Hepatocyte (in vitro differentiated cells): ENCODE measurements around the gene KIFC3. TPM values are rescaled to one million over a fixed set of nuclear protein-coding genes. Genes with fewer than 3 reads are reported as not detected.

Source experiments
- DNase-seq: peaks from one replicate; pipeline ENCODE4 v3.0.0-alpha.2; 2016; ENCODE audit warnings: low spot score
- H2AFZ ChIP-seq: fragments of 200-600 bp; sonication (generic); 2 replicates; pipeline ENCODE4 v1.6.0; 2016; ENCODE audit warnings: antibody characterized with exemption, mild to moderate bottlenecking
- H3K27ac ChIP-seq: fragments of 200-600 bp; sonication (generic); 2 replicates; pipeline ENCODE4 v1.5.1; 2016; ENCODE audit warnings: mild to moderate bottlenecking
- H3K27me3 ChIP-seq: fragments of 200-600 bp; sonication (generic); 2 replicates; pipeline ENCODE4 v1.6.1; 2016
- H3K36me3 ChIP-seq: fragments of 200-600 bp; sonication (generic); replicated peaks from 2 replicates; pipeline ENCODE4 v1.5.1; 2016; ENCODE audit warnings: low read depth; ENCODE audit not compliant: insufficient read depth
- H3K4me1 ChIP-seq: fragments of 200-600 bp; sonication (generic); 2 replicates; pipeline ENCODE4 v1.5.1; 2016; ENCODE audit warnings: mild to moderate bottlenecking, moderate library complexity; ENCODE audit not compliant: insufficient read depth
- H3K4me2 ChIP-seq: fragments of 200-600 bp; sonication (generic); 2 replicates; pipeline ENCODE4 v1.6.0; 2016
- H3K4me3 ChIP-seq: fragments of 200-600 bp; sonication (generic); 2 replicates; pipeline ENCODE4 v1.5.1; 2016; ENCODE audit warnings: mild to moderate bottlenecking
- H3K79me2 ChIP-seq: fragments of 200-600 bp; sonication (generic); 2 replicates; pipeline ENCODE4 v1.6.0; 2017; ENCODE audit warnings: mild to moderate bottlenecking
- H3K9me2 ChIP-seq: fragments of 200-600 bp; sonication (generic); replicated peaks from 2 replicates; pipeline ENCODE4 v1.6.0; 2017; ENCODE audit warnings: mild to moderate bottlenecking; ENCODE audit not compliant: insufficient read depth
- H3K9me3 ChIP-seq: fragments of 200-600 bp; sonication (generic); 2 replicates; pipeline ENCODE4 v1.5.1; 2016; ENCODE audit warnings: low read depth, mild to moderate bottlenecking
- H4K20me1 ChIP-seq: fragments of 200-600 bp; sonication (generic); 2 replicates; pipeline ENCODE4 v1.6.0; 2016; ENCODE audit warnings: mild to moderate bottlenecking; ENCODE audit not compliant: insufficient read depth, poor library complexity, severe bottlenecking
- CTCF ChIP-seq: fragments of 200-600 bp; sonication (generic); IDR thresholded peaks from 2 replicates; pipeline ENCODE4 v1.5.1; 2016; ENCODE audit warnings: antibody characterized with exemption, mild to moderate bottlenecking; ENCODE audit not compliant: poor library complexity
- EZH2 ChIP-seq: fragments of 200-600 bp; sonication (generic); IDR thresholded peaks from 2 replicates; pipeline ENCODE4 v1.6.1; 2016; ENCODE audit warnings: antibody characterized with exemption, mild to moderate bottlenecking, borderline replicate concordance
- EZH2phosphoT487 ChIP-seq: fragments of 200-600 bp; sonication (generic); IDR thresholded peaks from one replicate; pipeline ENCODE4 v1.6.1; 2018; ENCODE audit warnings: antibody characterized with exemption, mild to moderate bottlenecking, low read depth, moderate library complexity; ENCODE audit not compliant: unreplicated experiment, severe bottlenecking
- WGBS: methylation state at CpG from one replicate; pipeline ENCODE4 v1.1.6; 2016; ENCODE audit warnings: low lambda C conversion rate; ENCODE audit errors: missing lambda C conversion rate; 5-methylcytosine and 5-hydroxymethylcytosine counted together
- polyA plus RNA-seq: library from polyadenylated mRNA; unstranded; fragments of >200 nt; fragmentation: Nextera tagmentation; extraction: Ambion mirVana; gene quantifications from 2 replicates; pipeline ENCODE4 v1.2.1, GENCODE V29; 2016
- total RNA-seq: library from RNA; depleted of rRNA; stranded (reverse); fragments of >200 nt; gene quantifications from 2 replicates; pipeline ENCODE4 v1.2.3, GENCODE V29; 2014

KIFC3 gene
- total and polyA plus RNA-seq, 2 experiments from 2014 or later, result 49.7 to 55.3 TPM

- H3K27ac ChIP-seq, result no peak overlapping the region
- no peak overlapping the region for H2AFZ ChIP-seq
- H3K9me3 ChIP-seq, result no peaks in the 10 kb centered on the region
- H3K4me1 ChIP-seq, result peaks cover 8% of the 10 kb centered on the region
- no peak for DNase-seq
- H3K9me2 ChIP-seq, result no peaks in the 10 kb centered on the region
- TF ChIP-seq EZH2phosphoT487 (no peak), CTCF (no peak), EZH2 (no peak)
- no peaks in the 10 kb centered on the region for H4K20me1 ChIP-seq
- no peaks in the 10 kb centered on the region for H3K36me3 ChIP-seq
- no peak overlapping the region for H3K4me3 ChIP-seq
- no peak overlapping the region for H3K4me2 ChIP-seq
- H3K27me3 ChIP-seq, result no peaks in the 10 kb centered on the region
- WGBS, result 92% methylated on average over 10 of the region's 10 CpGs
- no peaks in the 10 kb centered on the region for H3K79me2 ChIP-seq
Measured at GRCh38 chr16:57830890-57831484, 28.7 kb upstream of the KIFC3 start.

GRCh38 chr16:57829969-57830360 lies 27.7 kb upstream of the KIFC3 start:
- Histone ChIP-seq H3K4me3 (no peak overlapping the region), H3K27ac (no peak overlapping the region), H4K20me1 (no peaks in the 10 kb centered on the region), H3K4me1 (peaks cover 10% of the 10 kb centered on the region), H3K27me3 (no peaks in the 10 kb centered on the region), H2AFZ (no peak overlapping the region), H3K4me2 (no peak overlapping the region), H3K9me3 (no peaks in the 10 kb centered on the region), H3K9me2 (no peaks in the 10 kb centered on the region), H3K79me2 (no peaks in the 10 kb centered on the region), H3K36me3 (no peaks in the 10 kb centered on the region)
- TF ChIP-seq EZH2, result no peak
- TF ChIP-seq CTCF, result no peak
- TF ChIP-seq EZH2phosphoT487, result no peak
- no peak for DNase-seq
- 84% methylated on average over 3 of the region's 3 CpGs for WGBS

- WGBS, result 90% methylated on average over 13 of the region's 13 CpGs
Measured at GRCh38 chr16:57828272-57829161, 26.2 kb upstream of the KIFC3 start.

More at GRCh38 chr16:57828272-57829161, 26.2 kb upstream of the KIFC3 start:
- Histone ChIP-seq H3K27me3 (no peaks in the 10 kb centered on the region), H3K9me3 (no peaks in the 10 kb centered on the region), H3K27ac (no peak overlapping the region), H4K20me1 (no peaks in the 10 kb centered on the region), H3K4me2 (no peak overlapping the region), H3K9me2 (no peaks in the 10 kb centered on the region), H3K79me2 (no peaks in the 10 kb centered on the region), H3K4me3 (no peak overlapping the region), H3K36me3 (no peaks in the 10 kb centered on the region), H2AFZ (no peak overlapping the region), H3K4me1 (peaks cover 10% of the 10 kb centered on the region)
- TF ChIP-seq EZH2phosphoT487, result no peak
- TF ChIP-seq CTCF, result no peak
- no peak for TF ChIP-seq EZH2
- DNase-seq, result no peak
